Measurements from ENCODE around the gene BRD3. TPM values are rescaled to one million over a fixed set of nuclear protein-coding genes. Genes with fewer than 3 reads are reported as not detected.
"Not testable (repeated sequence)": the region's sequence is repeated elsewhere in the genome, so short reads cannot be mapped to it uniquely, and the experiment has no call there.

The BRD3 gene
- 10 to 100 TPM; 36.6 to 37.2 TPM for total RNA-seq

GRCh38 chr9:134067904-134068743 lies at the start of gene BRD3:
Gene BRD3 (minus strand): TSS chr9:134068026. CDS start chr9:134053477, 14,549 bp downstream.
- ChIA-PET CTCF (interaction anchor here (0.9 to 1.0 kb wide), 2 partner anchors 75 to 103 kb away, joined by 3 to 4 read pairs; no protein-coding TSS in a partner anchor), POLR2A (no interaction called here)

- CTCF ChIA-PET = no interaction called here
- POLR2A ChIA-PET = no interaction called here
Observed at GRCh38 chr9:134112561-134112960, 44.7 kb upstream of the BRD3 start.

GRCh38 chr9:134111064-134111463 lies 43.2 kb upstream of the BRD3 start:
- ChIA-PET CTCF (no interaction called here), POLR2A (no interaction called here)

- ChIA-PET POLR2A (no interaction called here), CTCF (interaction anchor here (0.6 kb wide), 1 partner anchor 263 kb away, joined by 3 read pairs; no protein-coding TSS in a partner anchor)
Observed at GRCh38 chr9:134103391-134103998, 35.7 kb upstream of the BRD3 start.

- POLR2A ChIA-PET = no interaction called here
- CTCF ChIA-PET = no interaction called here
Observed at GRCh38 chr9:134101623-134102149, 33.9 kb upstream of the BRD3 start.

GRCh38 chr9:134101133-134101532 lies 33.3 kb upstream of the BRD3 start:
- POLR2A ChIA-PET, CTCF ChIA-PET: not testable (repeated sequence)

GRCh38 chr9:134100040-134100439 lies 32.2 kb upstream of the BRD3 start:
- ChIA-PET CTCF (interaction anchor here (0.6 to 0.9 kb wide), 2 partner anchors 318 to 483 kb away, joined by 3 to 4 read pairs; no protein-coding TSS in a partner anchor), POLR2A (no interaction called here)

- POLR2A ChIA-PET = no interaction called here
- CTCF ChIA-PET = interaction anchor here (0.6 to 1.9 kb wide), 6 partner anchors 22 to 317 kb away, joined by 3 to 9 read pairs (median 4); no protein-coding TSS in a partner anchor
Observed at GRCh38 chr9:134099123-134099761, 31.4 kb upstream of the BRD3 start.

- ChIA-PET CTCF (no interaction called here), POLR2A (no interaction called here)
Observed at GRCh38 chr9:134089972-134090371, 22.1 kb upstream of the BRD3 start.

- ChIA-PET POLR2A (no interaction called here), CTCF (no interaction called here)
Observed at GRCh38 chr9:134088063-134088725, 20.4 kb upstream of the BRD3 start.

- ChIA-PET CTCF (no interaction called here), POLR2A (interaction anchor here (0.8 kb wide), 1 partner anchor 598 kb away, joined by 3 read pairs; no protein-coding TSS in a partner anchor)
Observed at GRCh38 chr9:134085674-134086073, 17.8 kb upstream of the BRD3 start.

- POLR2A ChIA-PET = no interaction called here
- CTCF ChIA-PET = no interaction called here
Observed at GRCh38 chr9:134083451-134083850, 15.6 kb upstream of the BRD3 start.

GRCh38 chr9:134076644-134077043 lies 8.8 kb upstream of the BRD3 start:
- POLR2A ChIA-PET = no interaction called here
- CTCF ChIA-PET = no interaction called here

GRCh38 chr9:134075689-134076088 lies 7.9 kb upstream of the BRD3 start:
- CTCF ChIA-PET = interaction anchor here (0.7 kb wide), 1 partner anchor 71 kb away, joined by 3 read pairs; no protein-coding TSS in a partner anchor
- POLR2A ChIA-PET = not testable (repeated sequence)

GRCh38 chr9:134073500-134073899 lies 5.7 kb upstream of the BRD3 start:
- POLR2A ChIA-PET = no interaction called here
- CTCF ChIA-PET = interaction anchor here (0.9 kb wide), 1 partner anchor 1948 kb away, joined by 3 read pairs; no protein-coding TSS in a partner anchor

GRCh38 chr9:134072683-134073082 lies 4.9 kb upstream of the BRD3 start:
- CTCF ChIA-PET = interaction anchor here (0.9 kb wide), 1 partner anchor 1949 kb away, joined by 3 read pairs; no protein-coding TSS in a partner anchor
- POLR2A ChIA-PET = not testable (repeated sequence)

GRCh38 chr9:134071149-134071548 lies 3.3 kb upstream of the BRD3 start:
- ChIA-PET CTCF (no interaction called here), POLR2A (no interaction called here)

GRCh38 chr9:134069480-134070399 lies 1.9 kb upstream of the BRD3 start:
- POLR2A ChIA-PET = no interaction called here
- CTCF ChIA-PET = interaction anchor here (0.9 kb wide), 1 partner anchor 101 kb away, joined by 3 read pairs; no protein-coding TSS in a partner anchor
